Right renal cortex interstitium (tissue), 3 donors: ENCODE data around the gene COL15A1. TPM values are rescaled to one million over a fixed set of nuclear protein-coding genes. Genes with fewer than 3 reads are reported as not detected.

ENCODE experiments used
- DNase-seq, 3 donors: peaks; one replicate each; pipeline ENCODE4 v3.0.0-alpha.2; 2013; ENCODE audit warnings: low read depth in 3 of 3, low spot score in 2 of 3
- polyA plus RNA-seq, 3 donors: library from polyadenylated mRNA; unstranded; fragments of 120-200 nt; gene quantifications; one replicate each; pipeline ENCODE4 v1.2.1, GENCODE V29; 2013; ENCODE audit not compliant: insufficient read length in 3 of 3

Gene COL15A1
- polyA plus RNA-seq, 3 donors = 25.8 to 33.0 (median 29.8) TPM

- no peak for DNase-seq
These were observed 488 bp downstream of the COL15A1 start for GRCh38 chr9:98944057-98944733.

GRCh38 chr9:98944734-98945074 lies 997 bp downstream of the COL15A1 start:
- no peak for DNase-seq

GRCh38 chr9:98949565-98949964 lies 5.9 kb downstream of the COL15A1 start:
- DNase-seq = no peak

- no peak for DNase-seq
These were observed 6.6 kb downstream of the COL15A1 start for GRCh38 chr9:98950262-98950661.

GRCh38 chr9:98951967-98952366 lies 8.3 kb downstream of the COL15A1 start:
- DNase-seq = no peak

GRCh38 chr9:98953581-98954243 lies 10.0 kb downstream of the COL15A1 start:
- DNase-seq = no peak

GRCh38 chr9:98954244-98954610 lies 10.5 kb downstream of the COL15A1 start:
- no peak for DNase-seq

- no peak for DNase-seq
These were observed 11.6 kb downstream of the COL15A1 start for GRCh38 chr9:98955259-98955658.

- DNase-seq = no peak
These were observed 14.1 kb downstream of the COL15A1 start for GRCh38 chr9:98957826-98958225.

- no peak for DNase-seq
These were observed 14.7 kb downstream of the COL15A1 start for GRCh38 chr9:98958271-98958984.

- DNase-seq = no peak
These were observed 16.7 kb downstream of the COL15A1 start for GRCh38 chr9:98960409-98960808.

- no peak for DNase-seq
These were observed 17.9 kb downstream of the COL15A1 start for GRCh38 chr9:98961513-98962180.

- no peak for DNase-seq
These were observed 18.5 kb downstream of the COL15A1 start for GRCh38 chr9:98962181-98962560.

- no peak for DNase-seq
These were observed 19.2 kb downstream of the COL15A1 start for GRCh38 chr9:98962861-98963260.

- DNase-seq = no peak
These were observed 20.5 kb downstream of the COL15A1 start for GRCh38 chr9:98964201-98964600.

- DNase-seq = no peak
These were observed 21.2 kb downstream of the COL15A1 start for GRCh38 chr9:98964911-98965336.

- no peak for DNase-seq
These were observed 23.0 kb downstream of the COL15A1 start for GRCh38 chr9:98966676-98967075.

GRCh38 chr9:98967257-98967656 lies 23.6 kb downstream of the COL15A1 start:
- no peak for DNase-seq

GRCh38 chr9:98967680-98968079 lies 24.0 kb downstream of the COL15A1 start:
- DNase-seq = no peak

GRCh38 chr9:98968601-98969337 lies 25.1 kb downstream of the COL15A1 start:
- no peak for DNase-seq

- DNase-seq = no peak
These were observed 26.9 kb downstream of the COL15A1 start for GRCh38 chr9:98970532-98971041.
